OCI-LY1 (cell line): ENCODE measurements around the gene FGD3.

Experiments
- H2AFZ ChIP-seq: fragments of 200-600 bp; sonication (generic), shearing (Covaris generic); 2 replicates; pipeline ENCODE4 v1.6.0; 2014; ENCODE audit warnings: antibody characterized with exemption, mild to moderate bottlenecking, low read length
- H3F3A ChIP-seq: fragments of 200-600 bp; sonication (generic), shearing (Covaris generic); 2 replicates; pipeline ENCODE4 v1.6.0; 2014; ENCODE audit warnings: mild to moderate bottlenecking, antibody characterized with exemption, low read length, moderate library complexity; ENCODE audit not compliant: insufficient read depth
- H3K27ac ChIP-seq: fragments of 200-600 bp; sonication (generic); 2 replicates; pipeline ENCODE4 v1.5.1; 2014; ENCODE audit warnings: low read length, mixed run types, mild to moderate bottlenecking, low read depth; ENCODE audit not compliant: poor library complexity, severe bottlenecking
- H3K27me3 ChIP-seq: fragments of 200-600 bp; sonication (generic); 2 replicates; pipeline ENCODE4 v1.6.0; 2014; ENCODE audit warnings: antibody characterized with exemption, mild to moderate bottlenecking, low read length, moderate library complexity; ENCODE audit not compliant: insufficient read depth
- H3K36me3 ChIP-seq: fragments of 200-600 bp; sonication (generic); 2 replicates; pipeline ENCODE4 v1.6.1; 2014; ENCODE audit warnings: mild to moderate bottlenecking, antibody characterized with exemption, low read length, moderate library complexity, mixed read lengths; ENCODE audit not compliant: insufficient read depth
- H3K4me1 ChIP-seq: fragments of 200-600 bp; sonication (generic); 2 replicates; pipeline ENCODE4 v1.5.1; 2014; ENCODE audit warnings: mild to moderate bottlenecking, low read length, moderate library complexity; ENCODE audit not compliant: insufficient read depth, severe bottlenecking
- H3K4me2 ChIP-seq: fragments of 200-600 bp; sonication (generic), shearing (Covaris generic); 2 replicates; pipeline ENCODE4 v1.6.1; 2014; ENCODE audit warnings: low read length
- H3K4me3 ChIP-seq: fragments of 200-600 bp; sonication (generic); 2 replicates; pipeline ENCODE4 v1.5.1; 2014; ENCODE audit warnings: low read length, low read depth, mild to moderate bottlenecking, mixed read lengths; ENCODE audit not compliant: poor library complexity, severe bottlenecking
- H3K79me2 ChIP-seq: fragments of 200-600 bp; shearing (Covaris generic); 2 replicates; pipeline ENCODE4 v1.6.1; 2016; ENCODE audit warnings: mixed run types, low read length, mixed read lengths; ENCODE audit not compliant: insufficient read depth
- H3K9ac ChIP-seq: fragments of 200-600 bp; sonication (generic), shearing (Covaris generic); 2 replicates; pipeline ENCODE4 v1.6.1; 2014; ENCODE audit warnings: mild to moderate bottlenecking, low read length, mixed read lengths
- H3K9me2 ChIP-seq: fragments of 200-600 bp; sonication (generic), shearing (Covaris generic); 2 replicates; pipeline ENCODE4 v1.6.1; 2014; ENCODE audit warnings: low read depth, mild to moderate bottlenecking, low read length, mixed read lengths
- H3K9me3 ChIP-seq: fragments of 200-600 bp; shearing (Covaris generic); 2 replicates; pipeline ENCODE4 v1.6.1; 2014; ENCODE audit warnings: low read length, mixed read lengths
- H4K20me1 ChIP-seq: fragments of 200-600 bp; sonication (generic), shearing (Covaris generic); 2 replicates; pipeline ENCODE4 v1.6.0; 2016; ENCODE audit warnings: mild to moderate bottlenecking, low read length; ENCODE audit not compliant: insufficient read depth
- CTCF ChIP-seq: fragments of 200-600 bp; sonication (generic), shearing (Covaris generic); IDR thresholded peaks from 2 replicates; pipeline ENCODE4 v1.5.1; 2017; ENCODE audit warnings: mild to moderate bottlenecking, antibody characterized with exemption, low read length, moderate library complexity, mixed read lengths
- EZH2 ChIP-seq: fragments of 200-600 bp; sonication (generic), shearing (Covaris generic); IDR thresholded peaks from 2 replicates; pipeline ENCODE4 v1.8.0; 2017; ENCODE audit warnings: borderline replicate concordance, mixed run types, mild to moderate bottlenecking, antibody characterized with exemption, low read length, moderate library complexity, mixed read lengths

The FGD3 gene

GRCh38 chr9:92988215-92988768 lies 41.0 kb downstream of the FGD3 start:
- TF ChIP-seq EZH2 (no peak), CTCF (no peak)
- no peak overlapping the region for H3K4me3 ChIP-seq
- no peak overlapping the region for H3K27ac ChIP-seq
- no peaks in the 10 kb centered on the region for H3K4me1 ChIP-seq
- no peaks in the 10 kb centered on the region for H3F3A ChIP-seq
- H2AFZ ChIP-seq: no peak overlapping the region
- H3K27me3 ChIP-seq: no peaks in the 10 kb centered on the region
- H3K9me3 ChIP-seq: peaks cover 10% of the 10 kb centered on the region
- H3K9me2 ChIP-seq: no peaks in the 10 kb centered on the region
- no peak overlapping the region for H3K9ac ChIP-seq
- peaks cover 15% of the 10 kb centered on the region; the same call in 1 of the 2 replicates for H3K79me2 ChIP-seq
- no peaks in the 10 kb centered on the region for H4K20me1 ChIP-seq
- H3K36me3 ChIP-seq: peaks cover 58% of the 10 kb centered on the region
- no peak overlapping the region for H3K4me2 ChIP-seq

GRCh38 chr9:92989561-92989960 lies 42.2 kb downstream of the FGD3 start:
- Histone ChIP-seq H3K4me3 (no peak overlapping the region), H3K9me3 (peaks cover 2% of the 10 kb centered on the region; the same call in 1 of the 2 replicates), H3K4me2 (no peak overlapping the region), H3K36me3 (peaks cover 45% of the 10 kb centered on the region), H3K9me2 (no peaks in the 10 kb centered on the region), H4K20me1 (no peaks in the 10 kb centered on the region), H3K27me3 (no peaks in the 10 kb centered on the region), H3K4me1 (no peaks in the 10 kb centered on the region), H3K79me2 (peaks cover 16% of the 10 kb centered on the region; the same call in 1 of the 2 replicates), H3K27ac (no peak overlapping the region), H2AFZ (no peak overlapping the region), H3K9ac (no peak overlapping the region), H3F3A (no peaks in the 10 kb centered on the region)
- TF ChIP-seq CTCF (no peak), EZH2 (no peak)

- Histone ChIP-seq H2AFZ (no peak overlapping the region), H3K79me2 (peaks cover 16% of the 10 kb centered on the region; the same call in 1 of the 2 replicates), H3K9me2 (no peaks in the 10 kb centered on the region), H3K4me2 (no peak overlapping the region), H3K9ac (no peak overlapping the region), H3K36me3 (peaks cover 37% of the 10 kb centered on the region), H3K9me3 (peaks cover 2% of the 10 kb centered on the region; the same call in 1 of the 2 replicates), H3K27me3 (no peaks in the 10 kb centered on the region), H3F3A (no peaks in the 10 kb centered on the region), H3K4me1 (no peaks in the 10 kb centered on the region), H4K20me1 (no peaks in the 10 kb centered on the region), H3K4me3 (no peak overlapping the region), H3K27ac (no peak overlapping the region)
- no peak for TF ChIP-seq EZH2
- TF ChIP-seq CTCF: no peak
These were observed 43.1 kb downstream of the FGD3 start for GRCh38 chr9:92990461-92990860.
